Tibial nerve (tissue), 4 donors: Measurements from ENCODE around the gene COX19. TPM values are rescaled to one million over a fixed set of nuclear protein-coding genes. Genes with fewer than 3 reads are reported as not detected.
A peak's percentile ranks its signal among the peaks of the same experiment; 100 is the strongest.

Experiments used
- DNase-seq, 2 donors: peaks; one replicate each; pipeline ENCODE4 v3.0.0-alpha.2; 2019; ENCODE audit warnings: low spot score in 2 of 2
- H3K27ac ChIP-seq, 4 donors: fragments of 200-600 bp; sonication (generic) in 3 of 4; one replicate each; pipeline ENCODE4 v1.5.1; 2017 to 2019; ENCODE audit warnings: mild to moderate bottlenecking in 1 of 4
- H3K27me3 ChIP-seq, 2 donors: fragments of 200-600 bp; sonication (generic) in 1 of 2; one replicate each; pipeline versions ENCODE4 v1.5.1 to v1.6.0; 2017 to 2019
- H3K36me3 ChIP-seq, 3 donors: fragments of 200-600 bp; sonication (generic); one replicate each; pipeline ENCODE4 v1.5.1; 2018 to 2019
- H3K4me1 ChIP-seq, 4 donors: fragments of 200-600 bp; sonication (generic) in 3 of 4; one replicate each; pipeline ENCODE4 v1.5.1; 2017 to 2019
- H3K4me3 ChIP-seq, 4 donors: fragments of 200-600 bp; sonication (generic) in 3 of 4; one replicate each; pipeline ENCODE4 v1.5.1; 2017 to 2019; ENCODE audit warnings: mild to moderate bottlenecking in 1 of 4, moderate library complexity in 1 of 4
- H3K9me3 ChIP-seq, 4 donors: fragments of 200-600 bp; sonication (generic) in 3 of 4; one replicate each; pipeline ENCODE4 v1.5.1; 2017 to 2019
- EP300 ChIP-seq, 2 donors: sonication (generic); formaldehyde crosslinking; IDR thresholded peaks; one replicate each; pipeline ENCODE4 v1.6.1; 2017; ENCODE audit warnings: antibody characterized with exemption in 2 of 2, mild to moderate bottlenecking in 1 of 2
- POLR2A ChIP-seq, 2 donors: fragments of 450-650 bp; IDR thresholded peaks; one replicate each; pipeline ENCODE4 v1.6.1; 2017; ENCODE audit warnings: antibody characterized with exemption in 2 of 2, mild to moderate bottlenecking in 2 of 2, moderate library complexity in 2 of 2
- WGBS, 2 donors: methylation state at CpG; one replicate each; pipeline ENCODE4 v1.1.5; 2018; 5-methylcytosine and 5-hydroxymethylcytosine counted together
- total RNA-seq, 4 donors: library from RNA; depleted of rRNA; stranded (reverse); fragments of >200 nt; gene quantifications; one replicate each; pipeline ENCODE4 v1.1.0, GENCODE V29; 2016
- TF ChIP-seq, protein P1 (sequence below), 5 experiments: fragments of 200-600 bp in 3 of 5; fragments of 450-650 bp in 2 of 5; sonication (generic) in 3 of 5; IDR thresholded peaks; one replicate each; pipeline ENCODE4 v1.5.1; 2016 to 2019; ENCODE audit warnings: antibody characterized with exemption in 5 of 5, mild to moderate bottlenecking in 3 of 5, moderate library complexity in 2 of 5

Gene COX19, protein sequence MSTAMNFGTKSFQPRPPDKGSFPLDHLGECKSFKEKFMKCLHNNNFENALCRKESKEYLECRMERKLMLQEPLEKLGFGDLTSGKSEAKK
- total RNA-seq, result 10 to 100 TPM; 10.8 to 21.3 (median 11.2) TPM

DNA sequence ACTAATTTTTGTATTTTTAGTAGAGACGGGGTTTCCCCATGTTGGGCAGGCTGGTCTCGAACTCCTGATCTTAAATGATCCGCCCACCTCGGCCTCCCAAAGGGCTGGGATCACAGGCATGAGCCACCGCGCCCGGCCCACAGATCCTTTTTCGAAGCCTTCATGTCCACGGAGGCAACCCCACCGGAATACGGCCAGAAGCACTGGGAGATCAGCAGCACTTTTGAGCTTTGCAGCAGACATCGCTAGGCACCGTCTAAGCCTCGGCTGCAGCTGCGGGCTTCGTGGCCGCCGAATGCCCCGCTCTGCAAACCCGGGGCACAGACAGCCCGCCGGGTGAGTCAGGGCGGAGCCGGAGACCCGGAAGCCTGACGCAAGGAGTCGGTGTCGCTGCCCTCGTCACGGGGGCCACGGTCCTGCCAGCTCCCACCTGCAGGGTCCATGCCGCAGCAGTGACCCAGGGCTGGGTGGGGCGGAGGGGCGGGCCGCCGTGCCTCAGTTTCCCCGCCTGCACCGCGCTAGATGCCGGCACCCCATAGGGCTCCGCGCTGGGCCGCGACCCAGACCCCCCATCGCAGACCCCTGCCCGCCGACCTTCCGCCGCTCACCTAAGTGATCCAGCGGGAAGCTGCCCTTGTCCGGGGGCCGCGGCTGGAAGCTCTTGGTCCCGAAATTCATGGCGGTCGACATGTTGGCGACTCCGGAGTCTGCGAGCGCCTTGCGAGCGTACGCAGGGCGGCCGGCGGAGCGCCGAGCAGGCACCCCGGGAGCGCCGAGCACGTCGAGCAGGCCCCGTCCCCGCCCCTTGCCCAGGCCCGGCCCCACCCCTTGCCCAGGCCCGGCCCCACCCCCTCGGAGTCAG, at the start of gene COX19:
TSS of gene COX19 (minus strand) at position 730 of the 862 bp plus-strand sequence. CDS start at position 690, 40 bp downstream.
- H3K27ac ChIP-seq, result peak within 1 kb of the TSS; percentile 76 to 97 (median 92)
- no peaks in the 10 kb centered on the region for H3K9me3 ChIP-seq
- peak; percentile 67 to 69 for DNase-seq
- H3K4me3 ChIP-seq, result peak within 1 kb of the TSS; percentile 64 to 99 (median 81)
- H3K4me1 ChIP-seq, result peaks cover 0 to 61% (median 44%) of the 10 kb centered on the region in 4 donors
- TF ChIP-seq EP300 (IDR thresholded peaks at IDR 0.05) (peak; percentile 31 to 91), POLR2A (IDR thresholded peaks at IDR 0.05) (peak in 1 of 2 donors; percentile 74)
- TF ChIP-seq, protein P1, sequence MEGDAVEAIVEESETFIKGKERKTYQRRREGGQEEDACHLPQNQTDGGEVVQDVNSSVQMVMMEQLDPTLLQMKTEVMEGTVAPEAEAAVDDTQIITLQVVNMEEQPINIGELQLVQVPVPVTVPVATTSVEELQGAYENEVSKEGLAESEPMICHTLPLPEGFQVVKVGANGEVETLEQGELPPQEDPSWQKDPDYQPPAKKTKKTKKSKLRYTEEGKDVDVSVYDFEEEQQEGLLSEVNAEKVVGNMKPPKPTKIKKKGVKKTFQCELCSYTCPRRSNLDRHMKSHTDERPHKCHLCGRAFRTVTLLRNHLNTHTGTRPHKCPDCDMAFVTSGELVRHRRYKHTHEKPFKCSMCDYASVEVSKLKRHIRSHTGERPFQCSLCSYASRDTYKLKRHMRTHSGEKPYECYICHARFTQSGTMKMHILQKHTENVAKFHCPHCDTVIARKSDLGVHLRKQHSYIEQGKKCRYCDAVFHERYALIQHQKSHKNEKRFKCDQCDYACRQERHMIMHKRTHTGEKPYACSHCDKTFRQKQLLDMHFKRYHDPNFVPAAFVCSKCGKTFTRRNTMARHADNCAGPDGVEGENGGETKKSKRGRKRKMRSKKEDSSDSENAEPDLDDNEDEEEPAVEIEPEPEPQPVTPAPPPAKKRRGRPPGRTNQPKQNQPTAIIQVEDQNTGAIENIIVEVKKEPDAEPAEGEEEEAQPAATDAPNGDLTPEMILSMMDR (IDR thresholded peaks at IDR 0.05), result peak in 1 of 5 experiments; percentile 26
- H3K27me3 ChIP-seq, result no peaks in the 10 kb centered on the region
- 0% methylated on average over 22 to 41 of the region's 78 CpGs for WGBS, 2 donors
- H3K36me3 ChIP-seq, result peaks cover 0 to 27% (median 8%) of the 10 kb centered on the region in 3 donors

DNA sequence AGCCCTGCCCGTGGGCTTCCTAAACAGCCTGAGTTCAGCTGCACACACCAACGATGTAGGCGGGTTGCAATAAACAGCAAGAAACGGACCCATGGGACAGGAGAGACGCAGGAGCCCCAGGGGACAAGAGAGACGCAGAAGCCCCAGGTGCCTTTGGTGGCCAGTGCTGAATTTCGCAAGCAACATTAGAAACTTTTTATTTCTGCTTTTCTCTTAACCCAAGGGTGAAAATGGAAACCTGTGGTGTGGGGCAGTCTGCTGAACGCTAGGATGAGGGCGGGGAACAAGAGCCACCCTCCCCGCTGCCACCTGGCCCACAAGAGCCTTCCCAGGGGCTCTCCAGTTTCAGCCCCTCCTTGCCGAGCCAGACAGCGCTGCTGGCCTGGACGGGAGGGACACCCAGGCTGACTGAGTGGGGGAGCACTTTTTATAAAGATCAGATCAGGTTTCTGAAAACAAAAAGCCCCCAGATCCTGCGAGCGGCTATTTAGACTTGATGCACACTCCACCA, 49.0 kb upstream of the COX19 start:
- 66 to 74% methylated on average over 15 of the region's 15 CpGs for WGBS, 2 donors

DNA sequence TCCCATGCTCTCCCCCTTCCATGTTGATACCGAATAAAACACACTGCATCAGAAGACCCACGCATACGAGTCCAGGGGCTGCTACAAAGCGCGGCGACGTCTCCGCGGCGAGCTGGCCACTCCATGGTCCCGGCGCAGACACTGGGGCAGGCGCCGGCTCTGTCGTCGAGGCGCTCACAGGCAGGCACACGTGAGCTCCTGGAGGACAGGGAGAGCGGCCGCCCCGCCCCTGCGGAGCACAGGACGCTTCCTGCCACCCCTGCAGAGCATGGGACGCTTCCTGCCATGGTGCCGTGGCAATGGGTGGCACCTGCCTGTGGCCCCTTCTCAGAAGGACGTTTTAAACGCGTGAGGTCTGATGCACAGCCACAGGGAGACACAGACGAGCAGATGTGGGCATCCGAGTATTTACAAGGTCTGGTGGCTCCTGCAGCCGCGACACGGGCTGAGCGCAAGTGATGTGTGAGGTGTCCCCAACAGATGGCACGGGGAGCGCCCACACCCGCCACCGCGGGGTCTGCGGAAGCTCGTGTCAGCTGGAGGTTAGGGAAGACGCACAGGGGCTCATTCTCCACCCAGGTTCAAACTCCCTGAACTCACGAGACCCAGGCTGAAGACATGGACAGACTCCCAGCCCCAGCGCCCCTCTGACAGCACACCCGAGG, 47.6 kb upstream of the COX19 start:
- H3K27ac ChIP-seq, result no peak overlapping the region
- peaks cover 0 to 82% (median 0%) of the 10 kb centered on the region in 3 donors for H3K36me3 ChIP-seq
- WGBS, 2 donors, result 92% methylated on average over 37 to 42 of the region's 45 CpGs
- no peak overlapping the region for H3K4me3 ChIP-seq
- TF ChIP-seq POLR2A (IDR thresholded peaks at IDR 0.05), result no peak
- TF ChIP-seq, protein P1 (IDR thresholded peaks at IDR 0.05), result no peak
- no peak for TF ChIP-seq EP300 (IDR thresholded peaks at IDR 0.05)
- no peaks in the 10 kb centered on the region for H3K27me3 ChIP-seq
- peaks cover 0 to 54% (median 17%) of the 10 kb centered on the region in 4 donors for H3K4me1 ChIP-seq
- H3K9me3 ChIP-seq, result no peaks in the 10 kb centered on the region
- no peak for DNase-seq

More for the DNA sequence above, 49.0 kb upstream of the COX19 start:
- no peak for TF ChIP-seq POLR2A (IDR thresholded peaks at IDR 0.05)
- TF ChIP-seq, protein P1 (IDR thresholded peaks at IDR 0.05), result no peak
- TF ChIP-seq EP300 (IDR thresholded peaks at IDR 0.05), result no peak
- Histone ChIP-seq H3K9me3 (no peaks in the 10 kb centered on the region), H3K27ac (peak overlapping the region in 1 of 4 donors; percentile 99), H3K4me1 (peaks cover 0 to 62% (median 23%) of the 10 kb centered on the region in 4 donors), H3K27me3 (no peaks in the 10 kb centered on the region), H3K36me3 (peaks cover 0 to 67% (median 0%) of the 10 kb centered on the region in 3 donors), H3K4me3 (no peak overlapping the region)
- DNase-seq, result no peak

DNA sequence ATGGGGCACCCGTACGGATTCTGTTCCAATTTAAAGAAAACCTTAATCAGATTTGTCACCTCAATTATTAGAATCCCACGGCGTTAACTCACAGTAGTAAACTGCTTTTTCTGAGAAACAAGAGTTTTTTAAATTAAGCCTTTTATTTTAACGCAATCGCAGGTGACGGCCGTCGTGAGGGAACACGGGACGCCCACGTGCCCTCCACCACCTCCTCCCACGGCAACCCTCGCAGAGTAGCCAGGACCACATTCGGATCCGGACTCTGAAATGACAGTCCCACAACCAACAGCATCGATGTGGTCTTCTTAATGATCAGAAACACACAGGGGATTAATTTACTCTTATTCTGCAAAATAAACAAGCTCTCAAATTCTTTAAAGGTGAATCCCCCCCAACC, 47.0 kb upstream of the COX19 start:
- TF ChIP-seq EP300 (IDR thresholded peaks at IDR 0.05) (no peak), POLR2A (IDR thresholded peaks at IDR 0.05) (no peak)
- TF ChIP-seq, protein P1 (IDR thresholded peaks at IDR 0.05), result no peak
- H3K27ac ChIP-seq, result no peak overlapping the region
- no peaks in the 10 kb centered on the region for H3K27me3 ChIP-seq
- WGBS, 2 donors, result 92 to 95% methylated on average over 17 of the region's 17 CpGs
- DNase-seq, result no peak
- H3K4me1 ChIP-seq, result peaks cover 0 to 52% (median 16%) of the 10 kb centered on the region in 4 donors
- H3K4me3 ChIP-seq, result no peak overlapping the region
- H3K9me3 ChIP-seq, result no peaks in the 10 kb centered on the region
- peaks cover 0 to 87% (median 0%) of the 10 kb centered on the region in 3 donors for H3K36me3 ChIP-seq
